Measurements from ENCODE around the gene WNT7A. TPM values are rescaled to one million over a fixed set of nuclear protein-coding genes. Genes with fewer than 3 reads are reported as not detected.

WNT7A gene
- polyA plus RNA-seq, 2 donors: 0.09 to 0.37 TPM

- H3K27ac ChIP-seq (ENCODE audit: low read depth in 2 of 2, low read length in 1 of 2): no peak overlapping the region
- H3K36me3 ChIP-seq (ENCODE audit: control insufficient read depth in 2 of 2, insufficient read depth in 2 of 2, low read length in 1 of 2): no peaks in the 10 kb centered on the region
- H3K4me1 ChIP-seq (ENCODE audit: control insufficient read depth in 2 of 2, insufficient read depth in 2 of 2, low read length in 1 of 2): no peaks in the 10 kb centered on the region
- WGBS, 2 donors: 67 to 82% methylated on average over 4 of the region's 4 CpGs
- H3K27me3 ChIP-seq (ENCODE audit: control insufficient read depth in 1 of 2, insufficient read depth in 2 of 2, low read length in 2 of 2): no peaks in the 10 kb centered on the region
- H3K9me3 ChIP-seq (ENCODE audit: control insufficient read depth in 2 of 2, insufficient read depth in 1 of 2, low read depth in 1 of 2, low read length in 1 of 2): peaks cover 0 to 11% of the 10 kb centered on the region in 2 donors
- H3K4me3 ChIP-seq (ENCODE audit: low read depth in 1 of 2, low read length in 2 of 2): no peak overlapping the region
Measured at GRCh38 chr3:13869761-13870343, 10.0 kb downstream of the WNT7A start.

GRCh38 chr3:13868844-13869724 lies 10.8 kb downstream of the WNT7A start:
- Histone ChIP-seq H3K27ac (ENCODE audit: low read depth in 2 of 2, low read length in 1 of 2) (no peak overlapping the region), H3K36me3 (ENCODE audit: control insufficient read depth in 2 of 2, insufficient read depth in 2 of 2, low read length in 1 of 2) (no peaks in the 10 kb centered on the region), H3K4me3 (ENCODE audit: low read depth in 1 of 2, low read length in 2 of 2) (no peak overlapping the region), H3K27me3 (ENCODE audit: control insufficient read depth in 1 of 2, insufficient read depth in 2 of 2, low read length in 2 of 2) (no peaks in the 10 kb centered on the region), H3K4me1 (ENCODE audit: control insufficient read depth in 2 of 2, insufficient read depth in 2 of 2, low read length in 1 of 2) (no peaks in the 10 kb centered on the region), H3K9me3 (ENCODE audit: control insufficient read depth in 2 of 2, insufficient read depth in 1 of 2, low read depth in 1 of 2, low read length in 1 of 2) (peaks cover 0 to 11% of the 10 kb centered on the region in 2 donors)
- 56 to 87% methylated on average over 2 of the region's 2 CpGs for WGBS, 2 donors

- WGBS, 2 donors: 75 to 82% methylated on average over 3 of the region's 3 CpGs
- Histone ChIP-seq H3K27ac (ENCODE audit: low read depth in 2 of 2, low read length in 1 of 2) (no peak overlapping the region), H3K4me1 (ENCODE audit: control insufficient read depth in 2 of 2, insufficient read depth in 2 of 2, low read length in 1 of 2) (no peaks in the 10 kb centered on the region), H3K4me3 (ENCODE audit: low read depth in 1 of 2, low read length in 2 of 2) (no peak overlapping the region), H3K36me3 (ENCODE audit: control insufficient read depth in 2 of 2, insufficient read depth in 2 of 2, low read length in 1 of 2) (no peaks in the 10 kb centered on the region), H3K27me3 (ENCODE audit: control insufficient read depth in 1 of 2, insufficient read depth in 2 of 2, low read length in 2 of 2) (no peaks in the 10 kb centered on the region), H3K9me3 (ENCODE audit: control insufficient read depth in 2 of 2, insufficient read depth in 1 of 2, low read depth in 1 of 2, low read length in 1 of 2) (peaks cover 0 to 11% of the 10 kb centered on the region in 2 donors)
Measured at GRCh38 chr3:13867732-13868131, 12.1 kb downstream of the WNT7A start.

GRCh38 chr3:13866041-13866965 lies 13.6 kb downstream of the WNT7A start:
- H3K27me3 ChIP-seq (ENCODE audit: control insufficient read depth in 1 of 2, insufficient read depth in 2 of 2, low read length in 2 of 2): no peaks in the 10 kb centered on the region

GRCh38 chr3:13865581-13865980 lies 14.3 kb downstream of the WNT7A start:
- H3K9me3 ChIP-seq (ENCODE audit: control insufficient read depth in 2 of 2, insufficient read depth in 1 of 2, low read depth in 1 of 2, low read length in 1 of 2): peaks cover 0 to 3% of the 10 kb centered on the region in 2 donors
- no peak overlapping the region for H3K4me3 ChIP-seq (ENCODE audit: low read depth in 1 of 2, low read length in 2 of 2)
- H3K27me3 ChIP-seq (ENCODE audit: control insufficient read depth in 1 of 2, insufficient read depth in 2 of 2, low read length in 2 of 2): no peaks in the 10 kb centered on the region
- no peaks in the 10 kb centered on the region for H3K4me1 ChIP-seq (ENCODE audit: control insufficient read depth in 2 of 2, insufficient read depth in 2 of 2, low read length in 1 of 2)
- 63 to 68% methylated on average over 7 of the region's 7 CpGs for WGBS, 2 donors
- H3K36me3 ChIP-seq (ENCODE audit: control insufficient read depth in 2 of 2, insufficient read depth in 2 of 2, low read length in 1 of 2): no peaks in the 10 kb centered on the region
- no peak overlapping the region for H3K27ac ChIP-seq (ENCODE audit: low read depth in 2 of 2, low read length in 1 of 2)

More at GRCh38 chr3:13866041-13866965, 13.6 kb downstream of the WNT7A start:
- WGBS, 2 donors: 46 to 54% methylated on average over 14 of the region's 14 CpGs
- Histone ChIP-seq H3K9me3 (ENCODE audit: control insufficient read depth in 2 of 2, insufficient read depth in 1 of 2, low read depth in 1 of 2, low read length in 1 of 2) (peaks cover 0 to 7% of the 10 kb centered on the region in 2 donors), H3K4me1 (ENCODE audit: control insufficient read depth in 2 of 2, insufficient read depth in 2 of 2, low read length in 1 of 2) (no peaks in the 10 kb centered on the region), H3K36me3 (ENCODE audit: control insufficient read depth in 2 of 2, insufficient read depth in 2 of 2, low read length in 1 of 2) (no peaks in the 10 kb centered on the region), H3K27ac (ENCODE audit: low read depth in 2 of 2, low read length in 1 of 2) (no peak overlapping the region), H3K4me3 (ENCODE audit: low read depth in 1 of 2, low read length in 2 of 2) (no peak overlapping the region)

- no peaks in the 10 kb centered on the region for H3K27me3 ChIP-seq (ENCODE audit: control insufficient read depth in 1 of 2, insufficient read depth in 2 of 2, low read length in 2 of 2)
- H3K36me3 ChIP-seq (ENCODE audit: control insufficient read depth in 2 of 2, insufficient read depth in 2 of 2, low read length in 1 of 2): no peaks in the 10 kb centered on the region
- 80 to 87% methylated on average over 4 of the region's 4 CpGs for WGBS, 2 donors
- H3K4me3 ChIP-seq (ENCODE audit: low read depth in 1 of 2, low read length in 2 of 2): no peak overlapping the region
- H3K9me3 ChIP-seq (ENCODE audit: control insufficient read depth in 2 of 2, insufficient read depth in 1 of 2, low read depth in 1 of 2, low read length in 1 of 2): no peaks in the 10 kb centered on the region
- H3K4me1 ChIP-seq (ENCODE audit: control insufficient read depth in 2 of 2, insufficient read depth in 2 of 2, low read length in 1 of 2): no peaks in the 10 kb centered on the region
- no peak overlapping the region for H3K27ac ChIP-seq (ENCODE audit: low read depth in 2 of 2, low read length in 1 of 2)
Measured at GRCh38 chr3:13865106-13865505, 14.8 kb downstream of the WNT7A start.

GRCh38 chr3:13863965-13864595 lies 15.8 kb downstream of the WNT7A start:
- Histone ChIP-seq H3K9me3 (ENCODE audit: control insufficient read depth in 2 of 2, insufficient read depth in 1 of 2, low read depth in 1 of 2, low read length in 1 of 2) (no peaks in the 10 kb centered on the region), H3K36me3 (ENCODE audit: control insufficient read depth in 2 of 2, insufficient read depth in 2 of 2, low read length in 1 of 2) (no peaks in the 10 kb centered on the region), H3K27ac (ENCODE audit: low read depth in 2 of 2, low read length in 1 of 2) (no peak overlapping the region), H3K4me3 (ENCODE audit: low read depth in 1 of 2, low read length in 2 of 2) (no peak overlapping the region), H3K4me1 (ENCODE audit: control insufficient read depth in 2 of 2, insufficient read depth in 2 of 2, low read length in 1 of 2) (no peaks in the 10 kb centered on the region), H3K27me3 (ENCODE audit: control insufficient read depth in 1 of 2, insufficient read depth in 2 of 2, low read length in 2 of 2) (no peaks in the 10 kb centered on the region)
- WGBS, 2 donors: 65 to 69% methylated on average over 10 of the region's 10 CpGs

- H3K27me3 ChIP-seq (ENCODE audit: control insufficient read depth in 1 of 2, insufficient read depth in 2 of 2, low read length in 2 of 2): no peaks in the 10 kb centered on the region
- no peaks in the 10 kb centered on the region for H3K4me1 ChIP-seq (ENCODE audit: control insufficient read depth in 2 of 2, insufficient read depth in 2 of 2, low read length in 1 of 2)
- no peaks in the 10 kb centered on the region for H3K36me3 ChIP-seq (ENCODE audit: control insufficient read depth in 2 of 2, insufficient read depth in 2 of 2, low read length in 1 of 2)
- H3K9me3 ChIP-seq (ENCODE audit: control insufficient read depth in 2 of 2, insufficient read depth in 1 of 2, low read depth in 1 of 2, low read length in 1 of 2): no peaks in the 10 kb centered on the region
- no peak overlapping the region for H3K4me3 ChIP-seq (ENCODE audit: low read depth in 1 of 2, low read length in 2 of 2)
- no peak overlapping the region for H3K27ac ChIP-seq (ENCODE audit: low read depth in 2 of 2, low read length in 1 of 2)
- WGBS, 2 donors: 77 to 78% methylated on average over 6 of the region's 6 CpGs
Measured at GRCh38 chr3:13863382-13863952, 16.4 kb downstream of the WNT7A start.

- H3K9me3 ChIP-seq (ENCODE audit: control insufficient read depth in 2 of 2, insufficient read depth in 1 of 2, low read depth in 1 of 2, low read length in 1 of 2): no peaks in the 10 kb centered on the region
- no peak overlapping the region for H3K4me3 ChIP-seq (ENCODE audit: low read depth in 1 of 2, low read length in 2 of 2)
- H3K36me3 ChIP-seq (ENCODE audit: control insufficient read depth in 2 of 2, insufficient read depth in 2 of 2, low read length in 1 of 2): no peaks in the 10 kb centered on the region
- no peaks in the 10 kb centered on the region for H3K27me3 ChIP-seq (ENCODE audit: control insufficient read depth in 1 of 2, insufficient read depth in 2 of 2, low read length in 2 of 2)
- peaks cover 0 to 2% of the 10 kb centered on the region in 2 donors for H3K4me1 ChIP-seq (ENCODE audit: control insufficient read depth in 2 of 2, insufficient read depth in 2 of 2, low read length in 1 of 2)
- no peak overlapping the region for H3K27ac ChIP-seq (ENCODE audit: low read depth in 2 of 2, low read length in 1 of 2)
- WGBS, 2 donors: 79 to 84% methylated on average over 4 to 6 of the region's 6 CpGs
Measured at GRCh38 chr3:13861461-13861860, 18.4 kb downstream of the WNT7A start.
